OCI-LY3 (cell line): ENCODE data around the gene MSX2.

Experiments used
- EZH2phosphoT487 ChIP-seq: fragments of 200-600 bp; shearing (Covaris generic); IDR thresholded peaks from 2 replicates; pipeline ENCODE4 v1.6.1; 2018; ENCODE audit warnings: antibody characterized with exemption, mixed run types, low read depth
- TF ChIP-seq, protein P1 (sequence below): fragments of 200-600, 300-600 bp; sonication (generic); IDR thresholded peaks from 2 replicates; pipeline ENCODE4 v1.5.1; 2014; ENCODE audit warnings: antibody characterized with exemption, low read length, low read depth

DNA sequence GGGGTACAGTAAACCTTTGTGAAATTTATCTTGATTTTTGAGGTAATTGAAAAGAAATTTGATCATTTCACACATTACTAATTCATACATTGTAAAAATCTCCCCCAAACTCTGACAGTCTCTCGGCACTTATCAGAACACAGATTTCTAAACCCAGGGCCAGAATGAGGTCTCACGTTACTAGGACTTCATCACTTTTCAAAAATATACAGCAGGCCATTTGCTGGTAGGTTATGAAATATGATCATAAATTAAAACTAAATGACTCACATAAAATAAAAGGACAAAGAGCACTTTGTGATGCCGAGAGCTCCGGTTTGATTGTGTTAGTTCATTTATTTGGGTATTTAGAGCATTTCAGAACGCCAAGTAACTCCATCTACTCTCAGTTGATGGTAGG, 17.0 kb downstream of the MSX2 start:
- TF ChIP-seq, protein P1, sequence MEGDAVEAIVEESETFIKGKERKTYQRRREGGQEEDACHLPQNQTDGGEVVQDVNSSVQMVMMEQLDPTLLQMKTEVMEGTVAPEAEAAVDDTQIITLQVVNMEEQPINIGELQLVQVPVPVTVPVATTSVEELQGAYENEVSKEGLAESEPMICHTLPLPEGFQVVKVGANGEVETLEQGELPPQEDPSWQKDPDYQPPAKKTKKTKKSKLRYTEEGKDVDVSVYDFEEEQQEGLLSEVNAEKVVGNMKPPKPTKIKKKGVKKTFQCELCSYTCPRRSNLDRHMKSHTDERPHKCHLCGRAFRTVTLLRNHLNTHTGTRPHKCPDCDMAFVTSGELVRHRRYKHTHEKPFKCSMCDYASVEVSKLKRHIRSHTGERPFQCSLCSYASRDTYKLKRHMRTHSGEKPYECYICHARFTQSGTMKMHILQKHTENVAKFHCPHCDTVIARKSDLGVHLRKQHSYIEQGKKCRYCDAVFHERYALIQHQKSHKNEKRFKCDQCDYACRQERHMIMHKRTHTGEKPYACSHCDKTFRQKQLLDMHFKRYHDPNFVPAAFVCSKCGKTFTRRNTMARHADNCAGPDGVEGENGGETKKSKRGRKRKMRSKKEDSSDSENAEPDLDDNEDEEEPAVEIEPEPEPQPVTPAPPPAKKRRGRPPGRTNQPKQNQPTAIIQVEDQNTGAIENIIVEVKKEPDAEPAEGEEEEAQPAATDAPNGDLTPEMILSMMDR: no peak
- TF ChIP-seq EZH2phosphoT487: no peak
